Measurements from ENCODE around the gene CASP9.

CASP9 gene

DNA sequence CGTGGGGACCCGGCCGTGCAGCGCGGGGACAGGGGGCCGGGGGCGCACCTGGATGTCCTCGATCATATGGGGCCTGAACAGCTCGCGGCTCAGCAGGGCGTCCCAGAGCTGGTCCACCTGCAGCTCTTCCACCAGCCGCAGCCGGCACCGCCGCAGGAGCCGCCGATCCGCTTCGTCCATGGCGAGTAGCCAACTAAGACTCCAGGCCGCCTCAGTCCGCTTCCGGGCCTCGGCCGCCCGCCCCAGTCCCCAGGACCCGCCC lies at the start of gene CASP9:
Gene CASP9, minus strand, starts transcription at position 195 of the 262 bp plus-strand sequence. Its CDS starts 15 bp downstream, at position 180.
- DNase-seq (ENCODE audit: low read depth), result no peak

DNA sequence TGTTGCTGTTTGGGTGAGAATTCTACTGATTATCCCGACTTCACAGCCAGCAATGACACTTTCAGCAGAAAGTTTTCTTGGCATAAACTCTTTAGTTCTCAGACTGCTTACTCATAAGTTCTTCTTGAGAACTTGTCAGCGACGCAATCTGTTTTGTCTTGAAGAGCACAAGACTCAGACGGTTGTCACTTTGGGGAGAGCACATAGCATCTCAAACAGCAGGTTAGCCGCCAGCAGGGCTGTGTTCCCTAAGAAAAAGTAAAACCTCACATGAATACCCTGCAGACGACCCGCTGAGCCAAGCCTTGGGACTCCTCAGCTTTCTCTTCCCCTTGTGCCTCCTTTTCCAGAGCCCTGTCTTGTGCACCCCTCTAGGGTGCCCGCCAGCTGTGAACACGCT lies 49.5 kb upstream of the CASP9 start:
- no peak for DNase-seq (ENCODE audit: low read depth)

DNA sequence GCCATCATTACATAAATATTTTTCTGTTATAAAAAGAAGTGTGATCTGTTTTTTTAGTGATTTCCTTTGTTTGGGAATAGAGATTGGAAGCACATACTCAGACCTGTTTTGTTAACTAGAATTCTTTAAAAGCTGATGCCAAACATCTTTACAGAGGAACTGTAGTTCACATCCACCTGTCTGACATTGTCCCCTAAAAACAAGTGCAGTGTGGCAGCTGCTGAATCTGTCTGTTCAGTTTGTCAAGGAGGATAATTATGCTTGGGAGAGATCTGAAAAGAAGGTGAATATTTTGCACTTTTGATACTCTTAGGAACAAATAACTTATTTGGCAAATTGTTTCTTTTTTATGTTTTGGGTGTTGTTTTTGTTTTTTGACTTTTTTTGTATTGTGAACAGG lies 47.3 kb upstream of the CASP9 start:
- DNase-seq (ENCODE audit: low read depth), result no peak

GRCh38 chr1:15570861-15571260 lies 46.8 kb upstream of the CASP9 start:
- DNase-seq (ENCODE audit: low read depth), result no peak

- DNase-seq (ENCODE audit: low read depth), result no peak
These were observed 44.5 kb upstream of the CASP9 start for GRCh38 chr1:15568387-15569073.

DNA sequence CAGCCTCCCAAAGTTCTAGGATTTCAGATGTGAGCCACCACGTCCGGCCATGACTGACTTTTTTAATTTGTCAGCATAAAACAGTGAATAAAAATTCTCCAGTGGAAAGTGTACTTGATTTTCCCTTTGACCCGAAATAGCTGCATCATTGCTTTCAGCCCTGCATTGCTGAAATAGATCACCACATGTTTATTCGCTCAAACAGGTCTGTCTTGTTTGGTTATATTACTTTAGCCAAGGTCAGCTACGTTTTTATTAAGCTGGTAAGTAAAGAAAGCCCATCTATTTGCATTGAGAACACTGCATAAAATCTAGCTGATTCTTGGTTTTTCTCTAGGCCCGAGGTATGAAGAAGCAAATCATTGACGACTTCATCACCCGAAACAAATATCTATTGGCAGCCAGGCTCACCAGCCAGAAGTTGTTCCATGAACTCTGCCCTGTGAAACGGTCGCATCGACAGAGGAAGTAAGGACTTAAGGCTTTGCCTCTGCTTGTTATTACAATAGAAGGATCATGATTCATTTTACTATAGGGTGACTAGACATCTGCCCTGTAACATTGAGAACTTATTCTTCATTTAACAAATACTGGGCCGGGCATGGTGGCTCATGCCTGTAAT lies 35.3 kb upstream of the CASP9 start:
- no peak for DNase-seq (ENCODE audit: low read depth)

DNA sequence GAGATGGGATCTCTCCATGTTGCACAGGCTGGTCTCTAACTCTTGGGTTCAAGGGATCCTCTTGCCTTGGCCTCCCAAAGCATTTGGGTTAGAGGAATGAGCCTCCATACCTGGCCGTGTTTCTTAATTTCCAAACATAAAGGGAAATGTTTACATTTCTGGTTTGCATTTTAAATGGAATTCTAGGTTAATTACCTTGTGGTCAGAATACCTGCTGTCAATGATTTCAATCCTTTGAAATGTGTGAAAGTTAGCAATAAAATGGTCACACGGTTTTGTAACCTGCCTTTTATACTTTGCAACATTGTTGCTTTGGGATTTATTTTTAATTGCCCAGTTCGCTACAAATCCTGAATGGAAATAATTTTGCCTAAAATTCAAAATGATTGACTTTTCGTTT lies 34.5 kb upstream of the CASP9 start:
- DNase-seq (ENCODE audit: low read depth), result no peak

DNA sequence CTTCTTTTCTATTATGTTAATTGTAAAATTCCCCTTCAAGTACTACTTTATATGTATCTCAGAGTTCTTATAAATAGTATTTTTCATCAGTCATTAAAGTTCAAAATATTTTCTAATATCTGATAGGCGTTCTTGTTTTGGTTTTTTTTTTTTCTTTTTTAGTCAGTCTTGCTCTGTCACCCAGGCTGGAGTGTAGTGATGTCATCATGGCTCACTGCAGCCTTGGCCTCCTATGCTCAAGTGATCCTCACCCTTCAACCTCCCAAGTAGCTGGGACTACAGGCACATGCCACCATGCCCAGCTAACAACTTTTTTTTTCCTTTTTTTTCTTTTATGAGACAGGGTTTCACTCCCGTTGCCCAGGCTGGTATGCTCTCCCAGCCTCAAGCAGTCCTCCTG lies 33.6 kb upstream of the CASP9 start:
- no peak for DNase-seq (ENCODE audit: low read depth)

- no peak for DNase-seq (ENCODE audit: low read depth)
These were observed 33.0 kb upstream of the CASP9 start for GRCh38 chr1:15557008-15557407.

GRCh38 chr1:15550573-15550972 lies 26.6 kb upstream of the CASP9 start:
- DNase-seq (ENCODE audit: low read depth), result no peak

DNA sequence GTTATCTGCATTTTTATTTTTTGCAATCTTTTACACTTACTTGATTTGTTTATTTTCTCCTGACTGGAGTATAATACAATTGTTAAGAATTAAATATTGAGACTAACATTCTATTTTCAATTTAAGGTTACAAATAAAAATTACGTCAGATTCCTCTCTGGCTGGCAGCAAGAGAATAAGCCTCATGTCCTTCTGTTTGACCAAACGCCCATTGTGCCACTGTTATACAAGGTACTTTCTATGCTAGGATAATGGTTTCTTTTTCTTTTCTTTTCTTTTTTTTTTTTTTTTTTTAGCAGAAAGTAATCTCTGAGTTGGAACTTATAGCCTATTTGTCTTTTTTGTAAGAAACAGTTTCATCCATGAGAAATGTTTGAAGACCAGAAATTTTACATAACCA lies 22.6 kb upstream of the CASP9 start:
- no peak for DNase-seq (ENCODE audit: low read depth)

DNA sequence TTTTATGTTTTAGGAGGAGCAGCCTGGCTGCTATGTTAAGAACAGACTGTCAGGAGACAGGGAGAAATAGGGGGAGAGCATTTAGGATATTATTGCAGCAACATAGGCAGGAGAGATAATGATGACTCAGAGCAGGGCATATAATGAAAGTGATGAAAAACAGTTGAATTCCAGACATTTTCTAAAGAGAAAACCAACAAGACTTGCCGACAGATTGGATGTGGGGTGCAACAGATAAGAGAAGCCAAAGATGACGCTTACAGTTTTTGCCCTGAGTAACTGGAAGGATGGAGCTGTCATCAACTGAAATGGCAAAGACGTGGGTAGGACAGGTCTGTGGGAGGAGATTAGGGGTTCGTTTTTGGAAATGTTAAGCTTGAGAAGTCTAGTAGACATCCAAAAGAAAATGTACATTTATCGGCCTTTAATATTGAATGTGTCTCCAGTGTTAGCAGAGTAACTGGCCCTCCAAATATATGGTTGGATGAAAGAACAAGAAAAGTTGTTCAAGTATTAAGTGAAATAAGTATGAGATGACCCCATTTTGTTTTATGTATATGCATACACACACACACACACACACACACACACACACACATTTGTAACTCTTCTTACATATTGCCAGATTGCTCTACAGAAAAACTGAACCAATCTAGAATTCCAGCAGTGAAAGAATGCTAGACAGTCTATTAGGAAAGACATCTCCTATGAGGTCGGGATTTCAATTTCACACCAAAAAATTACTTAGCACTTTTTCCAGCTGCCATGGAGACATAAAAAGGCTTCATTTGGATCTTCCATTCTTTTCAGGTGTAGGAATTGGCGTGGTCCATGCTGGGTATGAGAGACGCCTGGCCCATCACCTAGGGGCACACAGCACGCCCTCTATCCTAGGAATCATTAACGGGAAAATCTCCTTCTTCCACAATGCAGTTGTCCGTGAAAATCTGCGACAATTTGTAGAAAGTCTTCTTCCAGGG lies 19.9 kb upstream of the CASP9 start:
- DNase-seq (ENCODE audit: low read depth), result no peak

- no peak for DNase-seq (ENCODE audit: low read depth)
These were observed 19.2 kb upstream of the CASP9 start for GRCh38 chr1:15543251-15543588.

DNA sequence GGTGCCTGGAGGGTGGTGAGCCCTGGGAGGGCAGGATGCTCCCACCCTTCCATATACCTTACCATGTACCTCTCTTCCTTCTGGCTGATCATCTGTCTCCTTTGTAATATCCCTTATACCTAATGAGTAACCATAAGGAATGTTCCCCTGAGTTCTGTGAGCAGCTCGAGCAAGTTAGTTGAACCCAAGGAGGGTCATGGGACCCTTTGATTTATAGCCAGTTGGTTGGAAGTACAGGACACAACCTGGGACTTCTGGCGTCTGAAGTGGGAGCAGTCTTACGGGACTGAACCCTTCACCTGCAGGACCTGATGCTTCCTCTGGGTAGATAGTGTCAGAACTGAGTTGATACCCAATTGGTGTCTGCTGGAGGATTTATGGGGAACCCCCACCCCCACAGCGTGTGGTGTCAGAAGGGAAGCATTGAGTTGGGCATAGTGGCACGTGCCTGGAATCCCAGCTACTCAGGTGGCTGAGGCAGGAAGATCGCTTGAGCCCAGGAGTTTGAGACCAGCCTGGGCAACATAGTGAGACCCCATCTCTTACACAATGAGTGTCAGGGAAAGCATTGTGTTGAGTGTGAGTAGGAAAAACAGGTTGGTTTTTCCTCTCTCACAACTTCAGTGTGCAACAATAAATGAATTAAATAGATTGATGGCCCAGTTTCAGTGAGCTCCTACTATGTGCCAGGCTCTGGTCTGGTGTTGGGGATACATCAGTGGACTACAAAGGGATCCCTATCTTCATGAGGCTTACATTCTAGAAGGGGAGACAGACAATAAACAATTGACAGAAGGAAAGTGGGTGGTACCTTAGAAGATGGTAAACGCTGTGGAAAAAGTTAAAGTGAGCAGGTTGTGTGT lies 18.6 kb upstream of the CASP9 start:
- DNase-seq (ENCODE audit: low read depth), result no peak

GRCh38 chr1:15541231-15541792 lies 17.3 kb upstream of the CASP9 start:
- no peak for DNase-seq (ENCODE audit: low read depth)

DNA sequence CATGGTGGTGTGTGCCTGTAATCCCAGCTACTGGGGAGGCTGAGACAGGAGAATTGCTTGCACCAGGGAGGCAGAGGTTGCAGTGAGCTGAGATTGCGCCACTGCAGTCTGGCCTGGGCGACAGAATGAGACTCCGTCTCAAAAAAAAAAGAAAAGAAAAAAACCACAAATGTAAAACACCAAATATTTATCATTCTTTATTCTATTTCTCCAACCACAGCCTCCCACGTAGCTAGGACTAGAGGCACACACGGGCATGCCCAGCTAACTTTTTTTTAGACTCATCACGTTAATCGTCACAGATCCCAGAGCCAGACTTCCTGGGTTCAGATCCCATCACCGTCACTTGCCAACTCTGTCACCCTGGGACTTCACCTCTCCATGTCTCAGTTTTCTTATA lies 16.2 kb upstream of the CASP9 start:
- no peak for DNase-seq (ENCODE audit: low read depth)

DNA sequence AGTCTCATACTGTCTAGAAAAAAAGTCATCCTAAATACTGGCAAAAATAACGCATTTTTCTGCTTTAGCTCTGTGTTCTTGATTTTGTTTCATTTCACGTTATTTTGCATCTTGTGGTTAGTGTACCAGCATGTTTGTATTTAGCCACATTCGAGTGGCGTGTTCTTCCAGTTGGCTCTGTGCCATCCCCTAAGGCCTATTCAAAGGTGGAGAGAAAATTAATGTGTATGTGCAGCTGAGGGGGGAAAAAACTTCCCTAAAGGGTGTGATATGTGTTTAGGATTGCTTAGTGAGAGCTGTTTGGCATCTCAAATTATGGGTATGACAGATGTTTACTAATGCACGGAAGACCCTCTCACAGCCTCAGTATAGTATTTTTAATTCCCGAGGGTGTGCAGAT lies 14.8 kb upstream of the CASP9 start:
- DNase-seq (ENCODE audit: low read depth), result no peak

GRCh38 chr1:15531682-15532081 lies 7.7 kb upstream of the CASP9 start:
- no peak for DNase-seq (ENCODE audit: low read depth)

GRCh38 chr1:15531003-15531402 lies 7.0 kb upstream of the CASP9 start:
- no peak for DNase-seq (ENCODE audit: low read depth)

- peak; percentile 95 for DNase-seq (ENCODE audit: low read depth)
These were observed 2.7 kb upstream of the CASP9 start, which contains the start of gene DNAJC16 for GRCh38 chr1:15526490-15527339. DNAJC16 (plus strand) TSS chr1:15526848; CDS start chr1:15529106, 2,258 bp downstream.

DNA sequence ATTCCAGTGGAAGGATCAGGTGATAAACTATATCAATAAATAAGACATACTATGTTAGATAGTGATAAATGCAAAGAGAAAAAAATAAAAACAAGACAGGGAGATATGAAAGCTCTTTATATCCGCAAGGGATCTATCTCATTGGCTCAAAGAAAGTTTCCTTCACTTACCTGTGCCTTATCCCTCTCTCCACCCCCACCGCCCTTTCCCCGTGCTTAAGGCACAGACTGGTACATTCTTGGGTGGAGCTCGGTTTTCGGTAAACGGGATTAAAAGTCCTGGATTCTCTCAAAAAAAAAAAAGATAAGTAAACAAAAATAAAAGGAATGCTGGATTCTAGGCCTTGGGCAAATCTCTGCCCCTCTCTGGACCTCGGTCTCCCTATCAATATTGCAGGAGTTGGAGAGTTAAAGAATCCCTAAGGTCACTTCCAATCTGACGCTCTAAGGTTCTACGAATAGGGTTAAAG lies 2.0 kb upstream of the CASP9 start:
- no peak for DNase-seq (ENCODE audit: low read depth)
